ENCODE results near the gene ELAVL3.

- no peak for TF ChIP-seq CTCF (IDR thresholded peaks at IDR 0.05; ENCODE audit: borderline replicate concordance, extremely low read depth, low read length, poor library complexity, severe bottlenecking)
- no peak for TF ChIP-seq EZH2 (IDR thresholded peaks at IDR 0.05; ENCODE audit: borderline replicate concordance, low read depth, low read length, severe bottlenecking)
These were observed 57.1 kb downstream of the ELAVL3 start for GRCh38 chr19:11423791-11424181.
